Measurements from ENCODE around the gene APOBEC3H. TPM values are rescaled to one million over a fixed set of nuclear protein-coding genes. Genes with fewer than 3 reads are reported as not detected.

APOBEC3H gene
- total RNA-seq, 1 donor from 2014 or later = not detected

- DNase-seq (ENCODE audit: low spot score in 2 of 2, unreplicated experiment in 2 of 2) = no peak
- TF ChIP-seq CTCF (IDR thresholded peaks at IDR 0.05; ENCODE audit: unreplicated experiment) = no peak
- H3K27ac Mint-ChIP-seq = no peak overlapping the region
Observed at GRCh38 chr22:39130152-39130704, 33.2 kb downstream of the APOBEC3H start.

GRCh38 chr22:39130892-39131855 is 34.1 kb downstream of the APOBEC3H start:
- no peak overlapping the region for H3K4me3 Mint-ChIP-seq
- H3K4me1 Mint-ChIP-seq = peaks cover 12% of the 10 kb centered on the region
- no peak for DNase-seq (ENCODE audit: low spot score in 2 of 2, unreplicated experiment in 2 of 2)
- no peaks in the 10 kb centered on the region for H3K9me3 Mint-ChIP-seq
- H3K36me3 Mint-ChIP-seq = no peaks in the 10 kb centered on the region
- no peak overlapping the region for H3K27ac Mint-ChIP-seq
- no peaks in the 10 kb centered on the region for H3K27me3 Mint-ChIP-seq (ENCODE audit: low read depth)
- no peak for TF ChIP-seq CTCF (IDR thresholded peaks at IDR 0.05; ENCODE audit: unreplicated experiment)

More at GRCh38 chr22:39130152-39130704, 33.2 kb downstream of the APOBEC3H start:
- no peaks in the 10 kb centered on the region for H3K9me3 Mint-ChIP-seq
- H3K4me1 Mint-ChIP-seq = peaks cover 11% of the 10 kb centered on the region
- H3K4me3 Mint-ChIP-seq = no peak overlapping the region
- H3K27me3 Mint-ChIP-seq (ENCODE audit: low read depth) = no peaks in the 10 kb centered on the region
- H3K36me3 Mint-ChIP-seq = no peaks in the 10 kb centered on the region

GRCh38 chr22:39132281-39132680 is 35.2 kb downstream of the APOBEC3H start:
- Mint-ChIP-seq H3K9me3 (no peaks in the 10 kb centered on the region), H3K27me3 (ENCODE audit: low read depth) (no peaks in the 10 kb centered on the region), H3K4me3 (no peak overlapping the region), H3K36me3 (no peaks in the 10 kb centered on the region), H3K4me1 (peaks cover 12% of the 10 kb centered on the region), H3K27ac (no peak overlapping the region)
- DNase-seq (ENCODE audit: low spot score in 2 of 2, unreplicated experiment in 2 of 2) = no peak
- no peak for TF ChIP-seq CTCF (IDR thresholded peaks at IDR 0.05; ENCODE audit: unreplicated experiment)

- Mint-ChIP-seq H3K27ac (no peak overlapping the region), H3K36me3 (no peaks in the 10 kb centered on the region), H3K4me3 (no peak overlapping the region), H3K9me3 (no peaks in the 10 kb centered on the region), H3K4me1 (peaks cover 12% of the 10 kb centered on the region), H3K27me3 (ENCODE audit: low read depth) (no peaks in the 10 kb centered on the region)
- no peak for DNase-seq (ENCODE audit: low spot score in 2 of 2, unreplicated experiment in 2 of 2)
- TF ChIP-seq CTCF (IDR thresholded peaks at IDR 0.05; ENCODE audit: unreplicated experiment) = no peak
Observed at GRCh38 chr22:39132871-39133524, 36.0 kb downstream of the APOBEC3H start.

- Mint-ChIP-seq H3K9me3 (no peaks in the 10 kb centered on the region), H3K27ac (no peak overlapping the region), H3K36me3 (no peaks in the 10 kb centered on the region), H3K4me3 (no peak overlapping the region), H3K27me3 (ENCODE audit: low read depth) (no peaks in the 10 kb centered on the region), H3K4me1 (peaks cover 12% of the 10 kb centered on the region)
- TF ChIP-seq CTCF (IDR thresholded peaks at IDR 0.05; ENCODE audit: unreplicated experiment) = no peak
- no peak for DNase-seq (ENCODE audit: low spot score in 2 of 2, unreplicated experiment in 2 of 2)
Observed at GRCh38 chr22:39133871-39134270, 36.8 kb downstream of the APOBEC3H start.
